Amniotic epithelial cell (primary cell): Measurements from ENCODE around the gene OR11H6.
"Not testable (repeated sequence)": the region's sequence is repeated elsewhere in the genome, so short reads cannot be mapped to it uniquely, and the experiment has no call there.

Experiments used
- DNase-seq: peaks from one replicate; pipeline ENCODE4 v3.0.0-alpha.2; 2010; ENCODE audit warnings: low read depth

Gene OR11H6

GRCh38 chr14:20223410-20223809 lies at the start of gene OR11H6:
Gene OR11H6 (plus strand): TSS chr14:20223710. CDS start chr14:20223710, 0 bp downstream.
- no peak for DNase-seq

GRCh38 chr14:20174205-20174604 lies 49.3 kb upstream of the OR11H6 start:
- not testable (repeated sequence) for DNase-seq

GRCh38 chr14:20176330-20176729 lies 47.2 kb upstream of the OR11H6 start:
- no peak for DNase-seq

GRCh38 chr14:20177433-20177974 lies 46.0 kb upstream of the OR11H6 start:
- DNase-seq = no peak

- DNase-seq = no peak
Observed at GRCh38 chr14:20179218-20179617, 44.3 kb upstream of the OR11H6 start.

GRCh38 chr14:20179880-20180279 lies 43.6 kb upstream of the OR11H6 start:
- no peak for DNase-seq

- DNase-seq = no peak
Observed at GRCh38 chr14:20180486-20180885, 43.0 kb upstream of the OR11H6 start.

- no peak for DNase-seq
Observed at GRCh38 chr14:20184181-20184580, 39.3 kb upstream of the OR11H6 start.

GRCh38 chr14:20190596-20190995 lies 32.9 kb upstream of the OR11H6 start, which contains the start of gene OR11G2:
Gene OR11G2 (plus strand): TSS chr14:20190896. CDS start chr14:20197438, 6,542 bp downstream.
- no peak for DNase-seq

- DNase-seq = no peak
Observed at GRCh38 chr14:20191396-20191795, 32.1 kb upstream of the OR11H6 start.

- DNase-seq = no peak
Observed at GRCh38 chr14:20194101-20194500, 29.4 kb upstream of the OR11H6 start.

GRCh38 chr14:20195170-20195569 lies 28.3 kb upstream of the OR11H6 start:
- DNase-seq = not testable (repeated sequence)

GRCh38 chr14:20195911-20196310 lies 27.6 kb upstream of the OR11H6 start:
- no peak for DNase-seq

- no peak for DNase-seq
Observed at GRCh38 chr14:20197459-20197858, 26.1 kb upstream of the OR11H6 start.

- no peak for DNase-seq
Observed at GRCh38 chr14:20198991-20199390, 24.5 kb upstream of the OR11H6 start.

GRCh38 chr14:20204721-20205120 lies 18.8 kb upstream of the OR11H6 start:
- DNase-seq = no peak

- DNase-seq = no peak
Observed at GRCh38 chr14:20209595-20209994, 13.9 kb upstream of the OR11H6 start.

GRCh38 chr14:20212406-20212805 lies 11.1 kb upstream of the OR11H6 start:
- DNase-seq = not testable (repeated sequence)

GRCh38 chr14:20215196-20215595 lies 8.3 kb upstream of the OR11H6 start:
- DNase-seq = no peak

- no peak for DNase-seq
Observed at GRCh38 chr14:20219033-20219432, 4.5 kb upstream of the OR11H6 start.

- no peak for DNase-seq
Observed at GRCh38 chr14:20228681-20229080, 5.2 kb downstream of the OR11H6 start, which contains the start of gene OR11H7. Gene OR11H7 (plus strand): TSS chr14:20228981.

- DNase-seq = not testable (repeated sequence)
Observed at GRCh38 chr14:20235415-20235814, 11.9 kb downstream of the OR11H6 start.

GRCh38 chr14:20247646-20248246 lies 24.2 kb downstream of the OR11H6 start:
- no peak for DNase-seq

GRCh38 chr14:20262642-20263128 lies 39.2 kb downstream of the OR11H6 start:
- peak; percentile 11 for DNase-seq
